GM03348 (cell line): Measurements from ENCODE around the gene POLN.
A peak's percentile ranks its signal among the peaks of the same experiment; 100 is the strongest.
"Not testable (repeated sequence)": the region's sequence is repeated elsewhere in the genome, so short reads cannot be mapped to it uniquely, and the experiment has no call there.

Source experiments
- DNase-seq: peaks from one replicate; pipeline ENCODE4 v3.0.0; 2012; ENCODE audit warnings: low spot score

Gene POLN

GRCh38 chr4:2163311-2163821, 78.6 kb downstream of the POLN start:
- no peak for DNase-seq

GRCh38 chr4:2161092-2161703, 80.7 kb downstream of the POLN start:
- not testable (repeated sequence) for DNase-seq

- DNase-seq: no peak
Measured at GRCh38 chr4:2159931-2160330, 82.0 kb downstream of the POLN start.

GRCh38 chr4:2155246-2155645, 86.7 kb downstream of the POLN start:
- no peak for DNase-seq

GRCh38 chr4:2154215-2154740, 87.6 kb downstream of the POLN start:
- no peak for DNase-seq

- no peak for DNase-seq
Measured at GRCh38 chr4:2151544-2151943, 90.4 kb downstream of the POLN start.

GRCh38 chr4:2150076-2150475, 91.8 kb downstream of the POLN start:
- no peak for DNase-seq

- DNase-seq: no peak
Measured at GRCh38 chr4:2142630-2143427, 99.1 kb downstream of the POLN start.

GRCh38 chr4:2141762-2142451, 100.0 kb downstream of the POLN start:
- no peak for DNase-seq

GRCh38 chr4:2141022-2141761, 100.7 kb downstream of the POLN start:
- DNase-seq: no peak

GRCh38 chr4:2138846-2139500, 102.9 kb downstream of the POLN start:
- no peak for DNase-seq

- no peak for DNase-seq
Measured at GRCh38 chr4:2136726-2137125, 105.2 kb downstream of the POLN start.

GRCh38 chr4:2135083-2135482, 106.8 kb downstream of the POLN start:
- peak; percentile 33 for DNase-seq

- DNase-seq: no peak
Measured at GRCh38 chr4:2132438-2132837, 109.5 kb downstream of the POLN start.

- no peak for DNase-seq
Measured at GRCh38 chr4:2127609-2128332, 114.2 kb downstream of the POLN start.

- no peak for DNase-seq
Measured at GRCh38 chr4:2126309-2127043, 115.4 kb downstream of the POLN start.

GRCh38 chr4:2125831-2126230, 116.1 kb downstream of the POLN start:
- DNase-seq: no peak

GRCh38 chr4:2125023-2125422, 116.9 kb downstream of the POLN start:
- DNase-seq: no peak

- DNase-seq: no peak
Measured at GRCh38 chr4:2116687-2117400, 125.1 kb downstream of the POLN start.
